ENCODE data around the gene OBP2A. TPM values are rescaled to one million over a fixed set of nuclear protein-coding genes. Genes with fewer than 3 reads are reported as not detected.
"Not testable (repeated sequence)": the region's sequence is repeated elsewhere in the genome, so short reads cannot be mapped to it uniquely, and the experiment has no call there.

The OBP2A gene, protein sequence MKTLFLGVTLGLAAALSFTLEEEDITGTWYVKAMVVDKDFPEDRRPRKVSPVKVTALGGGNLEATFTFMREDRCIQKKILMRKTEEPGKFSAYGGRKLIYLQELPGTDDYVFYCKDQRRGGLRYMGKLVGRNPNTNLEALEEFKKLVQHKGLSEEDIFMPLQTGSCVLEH
- total RNA-seq (2014; rRNA removed; shearing (Covaris generic)) (not detected in 2 replicates), total RNA-seq (2022) (not detected in 2 replicates), Bru-seq, nascent RNA (not detected), BruChase-seq, experiment 1, labeled RNA remaining after a 6-hour chase (not detected), BruChase-seq, experiment 2, labeled RNA remaining after a 2-hour chase (not detected)
- long read RNA-seq = 0 reads

DNA sequence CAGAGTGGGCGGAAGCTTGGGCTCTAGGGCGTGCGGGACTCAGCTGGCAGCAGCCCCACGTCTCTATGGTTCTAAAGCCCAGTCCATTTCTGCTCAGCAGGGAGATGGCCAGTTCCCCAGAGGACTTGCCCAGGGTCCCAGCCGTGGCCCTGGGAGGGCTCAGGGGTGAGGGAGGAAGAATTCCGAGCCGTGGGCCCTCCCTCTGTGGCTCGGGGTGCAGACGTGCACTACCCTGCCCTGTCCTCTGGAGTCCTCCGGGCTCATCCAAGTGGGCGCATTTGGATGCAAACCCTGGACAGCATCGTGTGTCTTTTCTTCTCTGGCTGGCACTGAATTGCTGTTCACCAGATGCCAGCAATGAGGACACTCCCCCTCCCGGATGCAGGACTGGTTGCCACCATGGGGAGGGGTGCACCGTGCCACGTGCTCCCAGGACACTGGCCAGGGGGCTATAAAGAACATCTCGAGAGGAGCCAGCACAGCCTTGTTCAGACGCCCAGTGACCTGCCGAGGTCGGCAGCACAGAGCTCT, at the start of gene OBP2A:
OBP2A (plus strand) TSS at position 481 of the 531 bp plus-strand sequence. CDS start 55 bp downstream, outside the sequence.
- H3K27ac ChIP-seq (ENCODE audit: low read depth, low read length, poor library complexity, severe bottlenecking); H3K36me3 ChIP-seq (ENCODE audit: insufficient read depth, low read length); intact Hi-C loops (cut with micrococcal nuclease; ENCODE audit: unreplicated experiment); H3K9me3 ChIP-seq (ENCODE audit: low read length); CTCF ChIA-PET (ENCODE audit: unreplicated experiment); H3K4me3 ChIP-seq (ENCODE audit: low read depth, low read length, poor library complexity, severe bottlenecking); BruUV-seq (replicated peaks); DNase-seq (ENCODE audit: low spot score); H4K20me1 ChIP-seq (ENCODE audit: insufficient read depth, low read length); H3K79me2 ChIP-seq (ENCODE audit: insufficient read depth, low read depth, low read length); H3K4me2 ChIP-seq (ENCODE audit: low read length); H3K9me2 ChIP-seq (ENCODE audit: insufficient read depth, low read length); POLR2A ChIA-PET; H3K4me1 ChIP-seq (ENCODE audit: insufficient read depth, low read length, poor library complexity, severe bottlenecking); H2AFZ ChIP-seq (ENCODE audit: low read length): not testable (repeated sequence)

DNA sequence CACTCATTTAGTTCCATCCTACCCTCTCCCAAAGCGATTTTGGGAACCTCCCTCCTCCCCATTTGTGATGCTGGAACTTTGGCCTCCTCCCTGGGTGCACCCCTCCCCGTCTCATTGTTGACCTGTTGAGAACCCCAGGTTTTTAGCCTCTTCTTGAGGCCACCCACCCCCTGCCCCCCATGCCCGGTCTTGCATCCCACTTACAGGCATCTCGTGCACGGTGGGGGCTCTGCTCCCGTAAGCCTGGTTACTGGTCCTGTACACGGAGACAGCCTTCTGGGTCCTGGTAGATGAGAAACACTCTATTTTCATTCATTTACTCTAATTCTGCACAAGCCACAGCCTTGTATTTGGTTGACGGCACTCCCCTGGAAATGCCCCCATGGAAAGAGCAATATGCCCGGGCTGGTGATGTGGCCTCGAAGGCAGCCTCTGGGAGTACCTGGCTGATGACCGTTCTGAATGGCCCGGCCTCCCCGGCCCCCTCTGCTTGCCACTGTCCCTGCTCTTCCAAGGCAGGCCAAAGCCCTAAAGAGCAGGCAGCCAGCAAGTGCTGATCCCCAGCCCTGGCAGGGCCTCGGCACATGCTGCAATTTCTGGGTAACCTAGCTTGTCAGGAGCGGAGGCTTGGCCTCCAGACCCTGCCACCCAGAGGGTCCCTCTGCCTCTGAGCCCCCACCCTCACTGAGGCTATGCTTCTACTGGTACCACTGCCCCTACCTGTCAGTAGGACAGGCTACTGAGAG, 47.4 kb upstream of the OBP2A start:
- ChIA-PET CTCF (ENCODE audit: unreplicated experiment) (no interaction called here), POLR2A (no interaction called here)
- H2AFZ ChIP-seq (ENCODE audit: low read length) = 0 out of 2 replicates have a peak overlapping the region, but pooled peaks have one; percentile 99
- H3K4me1 ChIP-seq (ENCODE audit: insufficient read depth, low read length, poor library complexity, severe bottlenecking) = peaks cover 18% of the 10 kb centered on the region
- H3K9me3 ChIP-seq (ENCODE audit: low read length) = no peaks in the 10 kb centered on the region
- no peaks in the 10 kb centered on the region for H4K20me1 ChIP-seq (ENCODE audit: insufficient read depth, low read length)
- BruUV-seq (replicated peaks) = no TSS peak
- no peak for TF ChIP-seq EZH2phosphoT487 (IDR thresholded peaks at IDR 0.05; ENCODE audit: borderline replicate concordance, low read depth, low read length)
- TF ChIP-seq, protein P1, sequence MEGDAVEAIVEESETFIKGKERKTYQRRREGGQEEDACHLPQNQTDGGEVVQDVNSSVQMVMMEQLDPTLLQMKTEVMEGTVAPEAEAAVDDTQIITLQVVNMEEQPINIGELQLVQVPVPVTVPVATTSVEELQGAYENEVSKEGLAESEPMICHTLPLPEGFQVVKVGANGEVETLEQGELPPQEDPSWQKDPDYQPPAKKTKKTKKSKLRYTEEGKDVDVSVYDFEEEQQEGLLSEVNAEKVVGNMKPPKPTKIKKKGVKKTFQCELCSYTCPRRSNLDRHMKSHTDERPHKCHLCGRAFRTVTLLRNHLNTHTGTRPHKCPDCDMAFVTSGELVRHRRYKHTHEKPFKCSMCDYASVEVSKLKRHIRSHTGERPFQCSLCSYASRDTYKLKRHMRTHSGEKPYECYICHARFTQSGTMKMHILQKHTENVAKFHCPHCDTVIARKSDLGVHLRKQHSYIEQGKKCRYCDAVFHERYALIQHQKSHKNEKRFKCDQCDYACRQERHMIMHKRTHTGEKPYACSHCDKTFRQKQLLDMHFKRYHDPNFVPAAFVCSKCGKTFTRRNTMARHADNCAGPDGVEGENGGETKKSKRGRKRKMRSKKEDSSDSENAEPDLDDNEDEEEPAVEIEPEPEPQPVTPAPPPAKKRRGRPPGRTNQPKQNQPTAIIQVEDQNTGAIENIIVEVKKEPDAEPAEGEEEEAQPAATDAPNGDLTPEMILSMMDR (conservative IDR thresholded peaks at IDR 0.05; ENCODE audit: low read length) = no peak
- intact Hi-C loops (cut with micrococcal nuclease; ENCODE audit: unreplicated experiment) = no loop called here
- peaks cover 16% of the 10 kb centered on the region; the same call in 1 of the 2 replicates for H3K79me2 ChIP-seq (ENCODE audit: insufficient read depth, low read depth, low read length)
- peaks cover 20% of the 10 kb centered on the region; the same call in 1 of the 2 replicates for H3K36me3 ChIP-seq (ENCODE audit: insufficient read depth, low read length)
- DNase-seq (ENCODE audit: low spot score) = no peak
- no peaks in the 10 kb centered on the region for H3K9me2 ChIP-seq (ENCODE audit: insufficient read depth, low read length)
- peak overlapping the region; percentile 89 for H3K4me3 ChIP-seq (ENCODE audit: low read depth, low read length, poor library complexity, severe bottlenecking)
- no peak overlapping the region for H3K4me2 ChIP-seq (ENCODE audit: low read length)
- H3K27ac ChIP-seq (ENCODE audit: low read depth, low read length, poor library complexity, severe bottlenecking) = no peak overlapping the region

DNA sequence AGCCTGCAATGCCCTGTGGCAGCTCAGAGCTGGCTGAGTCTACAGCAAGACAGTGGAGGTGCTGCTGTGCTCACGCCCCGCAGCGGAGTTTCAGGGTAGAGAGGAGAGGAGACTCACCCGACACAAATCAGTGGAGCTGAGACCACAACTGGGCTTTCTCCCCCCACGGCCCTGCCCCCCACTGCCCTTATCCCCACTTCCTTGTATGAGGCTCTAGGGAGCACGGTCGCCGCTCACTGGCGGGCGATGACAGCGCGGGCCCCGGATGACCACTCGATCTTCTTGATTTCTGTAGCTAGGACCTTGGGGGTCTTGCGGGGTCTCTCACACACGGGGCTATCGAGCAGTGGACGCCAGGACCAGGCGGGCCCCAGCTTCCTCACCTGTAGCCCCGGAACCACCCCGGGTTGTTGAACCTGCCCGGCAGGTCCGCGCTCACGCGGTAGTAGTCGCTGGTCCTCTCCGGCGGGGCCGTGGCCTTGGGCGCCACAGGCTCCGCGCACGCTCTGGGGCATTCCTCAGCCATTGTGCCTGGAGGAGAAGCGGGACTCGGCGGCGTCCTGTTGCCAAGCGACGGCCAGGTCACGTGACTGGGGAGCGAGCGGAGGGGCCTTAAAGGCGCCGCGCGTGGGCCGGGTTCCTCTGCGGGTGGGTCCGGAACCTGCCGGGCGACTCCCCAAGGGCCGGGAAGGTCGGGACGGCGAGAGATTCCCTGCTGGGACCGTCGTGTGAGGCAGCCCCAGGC, 46.4 kb upstream of the OBP2A start:
- ChIA-PET POLR2A (no interaction called here), CTCF (ENCODE audit: unreplicated experiment) (no interaction called here)
- Histone ChIP-seq H3K9me2 (ENCODE audit: insufficient read depth, low read length) (no peaks in the 10 kb centered on the region), H3K9me3 (ENCODE audit: low read length) (no peaks in the 10 kb centered on the region), H3K36me3 (ENCODE audit: insufficient read depth, low read length) (peaks cover 29% of the 10 kb centered on the region), H3K4me3 (ENCODE audit: low read depth, low read length, poor library complexity, severe bottlenecking) (peak overlapping the region; percentile 89), H3K27ac (ENCODE audit: low read depth, low read length, poor library complexity, severe bottlenecking) (no peak overlapping the region), H2AFZ (ENCODE audit: low read length) (peak overlapping the region; percentile 99), H4K20me1 (ENCODE audit: insufficient read depth, low read length) (no peaks in the 10 kb centered on the region), H3K4me1 (ENCODE audit: insufficient read depth, low read length, poor library complexity, severe bottlenecking) (peaks cover 18% of the 10 kb centered on the region), H3K79me2 (ENCODE audit: insufficient read depth, low read depth, low read length) (peaks cover 16% of the 10 kb centered on the region; the same call in 1 of the 2 replicates), H3K4me2 (ENCODE audit: low read length) (peak overlapping the region; percentile 100)
- intact Hi-C loops (cut with micrococcal nuclease; ENCODE audit: unreplicated experiment) = no loop called here
- peak; percentile 80 for DNase-seq (ENCODE audit: low spot score)
- BruUV-seq (replicated peaks) = no TSS peak
- no peak for TF ChIP-seq EZH2phosphoT487 (IDR thresholded peaks at IDR 0.05; ENCODE audit: borderline replicate concordance, low read depth, low read length)
- TF ChIP-seq, protein P1 (conservative IDR thresholded peaks at IDR 0.05; ENCODE audit: low read length) = 0 out of 2 replicates have a peak, but pooled peaks have one; percentile 28
